ENCODE measurements around the gene EXOG.

- TF ChIP-seq CTCF (IDR thresholded peaks at IDR 0.05) (no peak), POLR2AphosphoS5 (IDR thresholded peaks at IDR 0.05) (no peak), EP300 (IDR thresholded peaks at IDR 0.05) (no peak), POLR2A (IDR thresholded peaks at IDR 0.05) (no peak)
Observed at GRCh38 chr3:38542401-38543298, 46.5 kb downstream of the EXOG start.

All from upper lobe of left lung (tissue), 4 donors.